ENCODE data around the gene TBKBP1.

GRCh38 chr17:47720196-47720595, 26.2 kb downstream of the TBKBP1 start:
- TF ChIP-seq POLR2A (IDR thresholded peaks at IDR 0.05) (no peak), CTCF (IDR thresholded peaks at IDR 0.05) (no peak)

Measured in esophagus squamous epithelium (tissue), 4 donors.